Osteocyte (in vitro differentiated cells): Measurements from ENCODE around the gene KIAA1958. TPM values are rescaled to one million over a fixed set of nuclear protein-coding genes. Genes with fewer than 3 reads are reported as not detected.

Source experiments
- DNase-seq: peaks from one replicate; pipeline ENCODE4 v3.0.0; 2021; ENCODE audit warnings: mixed read lengths; ENCODE audit not compliant: unreplicated experiment; ENCODE audit errors: extremely low spot score
- H3K27ac Mint-ChIP-seq: one replicate; pipeline ENCODE4 v1.8.0; 2021; ENCODE audit warnings: mild to moderate bottlenecking, mixed read lengths; ENCODE audit not compliant: unreplicated experiment
- H3K27me3 Mint-ChIP-seq: one replicate; pipeline ENCODE4 v1.8.0; 2021; ENCODE audit warnings: mixed read lengths; ENCODE audit not compliant: unreplicated experiment
- H3K36me3 Mint-ChIP-seq: one replicate; pipeline ENCODE4 v1.8.0; 2021; ENCODE audit warnings: mixed read lengths; ENCODE audit not compliant: unreplicated experiment
- H3K4me1 Mint-ChIP-seq: one replicate; pipeline ENCODE4 v1.8.0; 2021; ENCODE audit warnings: mixed read lengths; ENCODE audit not compliant: unreplicated experiment
- H3K4me3 Mint-ChIP-seq: one replicate; pipeline ENCODE4 v1.8.0; 2021; ENCODE audit warnings: mild to moderate bottlenecking, moderate library complexity, mixed read lengths; ENCODE audit not compliant: unreplicated experiment
- H3K9me3 Mint-ChIP-seq: one replicate; pipeline ENCODE4 v1.8.0; 2021; ENCODE audit warnings: mixed read lengths; ENCODE audit not compliant: unreplicated experiment
- CTCF ChIP-seq: fragments of 200-600 bp; sonication (generic); IDR thresholded peaks from 2 replicates; pipeline ENCODE4 v1.5.0; 2021; ENCODE audit warnings: antibody characterized with exemption, mild to moderate bottlenecking, moderate library complexity
- total RNA-seq: library from RNA; stranded (reverse); gene quantifications from 2 replicates; pipeline ENCODE4 v1.2.1, GENCODE V29; 2021

KIAA1958 gene
- total RNA-seq, 1 donor from 2014 or later = 4.9 TPM

- Mint-ChIP-seq H3K27me3 (no peaks in the 10 kb centered on the region), H3K9me3 (no peaks in the 10 kb centered on the region), H3K27ac (no peak overlapping the region), H3K36me3 (no peaks in the 10 kb centered on the region), H3K4me1 (no peaks in the 10 kb centered on the region), H3K4me3 (no peak overlapping the region)
- no peak for TF ChIP-seq CTCF
- DNase-seq = no peak
Observed at GRCh38 chr9:112621018-112621655, 134.5 kb downstream of the KIAA1958 start.

GRCh38 chr9:112623198-112623597, 136.6 kb downstream of the KIAA1958 start:
- no peaks in the 10 kb centered on the region for H3K4me1 Mint-ChIP-seq
- no peak overlapping the region for H3K27ac Mint-ChIP-seq
- no peaks in the 10 kb centered on the region for H3K9me3 Mint-ChIP-seq
- H3K4me3 Mint-ChIP-seq = no peak overlapping the region
- H3K27me3 Mint-ChIP-seq = no peaks in the 10 kb centered on the region
- no peak for DNase-seq
- TF ChIP-seq CTCF = no peak
- H3K36me3 Mint-ChIP-seq = no peaks in the 10 kb centered on the region

GRCh38 chr9:112624711-112625707, 138.4 kb downstream of the KIAA1958 start:
- TF ChIP-seq CTCF = no peak
- H3K4me1 Mint-ChIP-seq = no peaks in the 10 kb centered on the region
- no peak overlapping the region for H3K27ac Mint-ChIP-seq
- DNase-seq = no peak
- H3K36me3 Mint-ChIP-seq = no peaks in the 10 kb centered on the region
- H3K4me3 Mint-ChIP-seq = no peak overlapping the region
- H3K9me3 Mint-ChIP-seq = no peaks in the 10 kb centered on the region
- no peaks in the 10 kb centered on the region for H3K27me3 Mint-ChIP-seq

- no peaks in the 10 kb centered on the region for H3K4me1 Mint-ChIP-seq
- H3K27ac Mint-ChIP-seq = no peak overlapping the region
- no peak for DNase-seq
- no peak for TF ChIP-seq CTCF
- no peaks in the 10 kb centered on the region for H3K27me3 Mint-ChIP-seq
- no peaks in the 10 kb centered on the region for H3K36me3 Mint-ChIP-seq
- H3K4me3 Mint-ChIP-seq = no peak overlapping the region
- H3K9me3 Mint-ChIP-seq = no peaks in the 10 kb centered on the region
Observed at GRCh38 chr9:112629671-112630485, 143.3 kb downstream of the KIAA1958 start.
